ENCODE measurements around the gene LAMP1.
"Not testable (repeated sequence)": the region's sequence is repeated elsewhere in the genome, so short reads cannot be mapped to it uniquely, and the experiment has no call there.

The LAMP1 gene

DNA sequence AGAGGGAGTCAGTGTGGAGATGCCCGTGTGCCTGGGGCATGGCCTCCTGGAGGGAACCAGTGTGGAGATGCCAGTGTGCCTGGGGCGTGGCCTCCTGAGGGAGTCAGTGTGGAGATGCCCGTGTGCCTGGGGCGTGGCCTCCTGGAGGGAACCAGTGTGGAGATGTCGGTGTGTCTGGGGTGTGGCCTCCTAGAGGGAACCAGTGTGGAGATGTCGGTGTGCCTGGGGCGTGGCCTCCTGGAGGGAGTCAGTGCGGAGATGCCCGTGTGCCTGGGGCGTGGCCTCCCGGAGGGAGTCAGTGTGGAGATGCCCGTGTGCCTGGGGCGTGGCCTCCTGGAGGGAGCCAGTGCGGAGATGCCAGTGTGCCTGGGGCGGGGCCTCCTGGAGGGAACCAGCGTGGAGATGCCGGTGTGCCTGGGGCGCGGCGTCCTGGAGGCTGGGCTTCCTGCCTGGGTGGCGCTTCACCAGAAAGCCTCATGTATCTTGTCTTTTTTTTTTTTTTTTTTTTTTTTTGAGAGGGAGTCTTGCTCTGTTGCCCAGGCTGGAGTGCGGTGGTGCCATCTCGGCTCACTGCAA lies 17.9 kb downstream of the LAMP1 start:
- not testable (repeated sequence) for H3K9me3 Mint-ChIP-seq; ATAC-seq; DNase-seq (ENCODE audit: low spot score in 2 of 2); H3K4me3 Mint-ChIP-seq
- Mint-ChIP-seq H3K27ac (peak overlapping the region; percentile 64), H3K36me3 (peaks cover 83% of the 10 kb centered on the region), H3K4me1 (peaks cover 17% of the 10 kb centered on the region)

DNA sequence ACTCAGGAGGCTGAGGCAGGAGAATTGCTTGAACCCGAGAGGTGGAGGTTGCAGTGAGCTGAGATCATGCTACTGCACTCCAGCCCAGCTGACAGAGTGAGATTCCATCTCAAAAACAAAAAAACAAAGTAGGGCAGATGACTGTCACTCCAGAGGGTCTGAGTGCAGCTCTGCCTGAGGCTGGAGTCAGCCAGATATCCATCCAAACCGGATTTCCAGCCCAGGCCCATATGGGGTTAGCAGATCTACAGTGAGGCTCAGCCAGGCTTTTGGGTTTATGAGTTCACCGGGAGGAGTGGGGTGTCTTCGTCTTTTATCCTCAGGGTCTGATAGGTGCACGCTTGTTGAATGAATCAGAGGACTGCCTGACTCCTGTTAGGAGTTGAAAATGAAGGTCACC lies 19.0 kb downstream of the LAMP1 start:
- no peak for DNase-seq (ENCODE audit: low spot score in 2 of 2)
- Mint-ChIP-seq H3K36me3 (peaks cover 83% of the 10 kb centered on the region), H3K4me1 (peaks cover 17% of the 10 kb centered on the region), H3K27ac (no peak overlapping the region), H3K4me3 (no peak overlapping the region), H3K9me3 (no peaks in the 10 kb centered on the region)
- ATAC-seq: no peak

DNA sequence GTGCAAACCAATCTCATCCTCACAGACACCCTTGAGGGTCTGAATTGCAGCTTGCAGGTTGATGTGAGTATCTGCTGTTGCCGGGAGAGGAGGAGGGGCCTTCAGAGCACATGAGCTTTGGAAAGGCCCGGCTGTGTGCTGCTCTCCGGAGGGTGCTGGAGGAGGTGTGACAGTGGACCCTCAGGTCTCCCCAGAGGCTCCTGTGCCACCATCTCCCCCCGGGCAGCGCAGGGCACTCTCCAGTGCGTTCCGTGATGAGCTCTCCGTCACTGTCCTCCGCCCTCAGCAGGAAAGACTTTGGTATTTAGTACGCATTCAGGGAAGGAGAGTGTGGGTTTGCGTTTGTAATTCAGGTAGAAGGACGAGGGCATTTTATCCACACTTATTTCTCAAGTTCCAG lies 20.0 kb downstream of the LAMP1 start:
- H3K36me3 Mint-ChIP-seq: peaks cover 83% of the 10 kb centered on the region
- H3K27ac Mint-ChIP-seq: no peak overlapping the region
- DNase-seq (ENCODE audit: low spot score in 2 of 2) (no peak), ATAC-seq (no peak)
- H3K4me1 Mint-ChIP-seq: peaks cover 17% of the 10 kb centered on the region
- H3K4me3 Mint-ChIP-seq: no peak overlapping the region
- no peaks in the 10 kb centered on the region for H3K9me3 Mint-ChIP-seq

DNA sequence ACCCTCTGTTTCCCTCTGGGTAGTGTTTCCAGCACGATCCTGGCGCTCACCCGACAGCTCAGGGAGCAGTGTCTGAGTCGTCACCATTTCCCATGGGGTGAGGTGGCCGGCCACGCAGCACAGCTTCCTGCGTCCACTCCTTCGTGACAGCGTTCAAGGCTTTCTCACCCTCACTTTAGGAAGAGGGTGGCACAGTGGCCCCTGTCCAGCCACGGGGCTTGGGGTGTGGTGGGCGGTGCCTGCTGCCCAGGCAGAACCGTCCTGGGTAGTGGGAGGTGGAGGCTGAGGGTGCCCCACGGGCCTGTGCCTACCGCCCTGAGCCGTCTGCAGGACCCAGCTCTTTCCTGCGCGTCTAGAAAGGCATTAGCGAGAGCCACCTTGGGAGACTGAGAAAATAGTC lies 21.9 kb downstream of the LAMP1 start:
- Mint-ChIP-seq H3K36me3 (peaks cover 86% of the 10 kb centered on the region), H3K4me3 (no peak overlapping the region), H3K9me3 (no peaks in the 10 kb centered on the region), H3K27ac (no peak overlapping the region), H3K4me1 (peaks cover 8% of the 10 kb centered on the region)
- no peak for ATAC-seq
- DNase-seq (ENCODE audit: low spot score in 2 of 2): no peak

DNA sequence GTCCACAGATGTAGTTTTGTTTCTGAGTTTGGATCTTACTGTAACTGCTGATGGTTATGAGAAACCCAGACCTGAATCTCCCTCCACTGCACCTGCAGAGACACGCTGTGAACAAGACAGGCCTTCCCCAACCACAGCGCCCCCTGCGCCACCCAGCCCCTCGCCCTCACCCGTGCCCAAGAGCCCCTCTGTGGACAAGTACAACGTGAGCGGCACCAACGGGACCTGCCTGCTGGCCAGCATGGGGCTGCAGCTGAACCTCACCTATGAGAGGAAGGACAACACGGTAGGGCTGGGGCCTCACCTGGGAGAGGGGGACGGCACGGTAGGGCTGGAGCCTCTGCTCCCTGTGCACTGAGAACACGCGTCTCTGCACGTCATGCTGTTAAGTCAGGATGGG lies 22.3 kb downstream of the LAMP1 start:
- Mint-ChIP-seq H3K9me3 (no peaks in the 10 kb centered on the region), H3K4me3 (no peak overlapping the region), H3K4me1 (peaks cover 7% of the 10 kb centered on the region), H3K27ac (no peak overlapping the region), H3K36me3 (peaks cover 91% of the 10 kb centered on the region)
- ATAC-seq (no peak), DNase-seq (ENCODE audit: low spot score in 2 of 2) (no peak)

DNA sequence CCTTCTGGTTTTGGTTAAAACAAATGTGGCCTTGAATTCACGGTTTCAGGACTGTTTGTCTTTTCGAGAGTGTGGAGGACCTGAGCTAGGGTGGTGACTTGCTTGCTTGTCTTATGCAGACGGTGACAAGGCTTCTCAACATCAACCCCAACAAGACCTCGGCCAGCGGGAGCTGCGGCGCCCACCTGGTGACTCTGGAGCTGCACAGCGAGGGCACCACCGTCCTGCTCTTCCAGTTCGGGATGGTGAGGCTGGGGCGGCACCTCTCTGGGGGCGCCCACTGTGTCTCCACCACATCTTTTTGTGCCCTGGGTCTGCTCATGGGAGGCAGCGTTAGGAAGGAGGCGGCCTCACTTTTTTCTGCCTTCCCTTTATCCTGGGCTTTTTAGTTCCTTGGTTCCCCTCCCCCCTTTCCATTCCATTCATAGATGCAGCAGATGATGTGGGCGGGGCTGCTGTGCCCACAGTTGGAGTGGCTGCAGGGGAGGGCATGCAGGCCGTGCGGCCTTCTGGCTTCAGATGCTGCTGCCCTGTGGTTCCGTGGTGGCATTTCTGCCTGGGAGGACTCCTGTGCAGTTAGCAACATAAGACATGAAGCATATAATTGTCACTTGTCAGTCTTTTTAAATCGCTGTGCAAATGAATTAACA lies 23.3 kb downstream of the LAMP1 start:
- H3K27ac Mint-ChIP-seq: no peak overlapping the region
- ATAC-seq: no peak
- peaks cover 91% of the 10 kb centered on the region for H3K36me3 Mint-ChIP-seq
- DNase-seq (ENCODE audit: low spot score in 2 of 2): no peak
- no peak overlapping the region for H3K4me3 Mint-ChIP-seq
- H3K4me1 Mint-ChIP-seq: no peaks in the 10 kb centered on the region
- H3K9me3 Mint-ChIP-seq: no peaks in the 10 kb centered on the region

DNA sequence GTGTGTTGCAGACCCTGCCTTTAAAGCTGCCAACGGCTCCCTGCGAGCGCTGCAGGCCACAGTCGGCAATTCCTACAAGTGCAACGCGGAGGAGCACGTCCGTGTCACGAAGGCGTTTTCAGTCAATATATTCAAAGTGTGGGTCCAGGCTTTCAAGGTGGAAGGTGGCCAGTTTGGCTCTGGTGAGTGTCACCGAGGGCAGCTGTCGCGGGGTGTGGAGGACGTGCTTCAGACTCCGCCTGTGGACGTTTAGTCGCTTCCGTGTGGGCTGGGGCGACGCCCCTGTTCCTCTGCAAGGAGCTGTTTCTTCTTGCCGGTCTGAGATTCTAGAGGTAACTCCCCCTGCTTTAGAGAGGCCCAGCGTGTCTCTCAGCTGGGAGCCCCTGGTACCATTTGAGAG lies 24.5 kb downstream of the LAMP1 start:
- Mint-ChIP-seq H3K4me3 (no peak overlapping the region), H3K36me3 (peaks cover 79% of the 10 kb centered on the region), H3K4me1 (no peaks in the 10 kb centered on the region), H3K27ac (no peak overlapping the region), H3K9me3 (no peaks in the 10 kb centered on the region)
- no peak for ATAC-seq
- DNase-seq (ENCODE audit: low spot score in 2 of 2): no peak

DNA sequence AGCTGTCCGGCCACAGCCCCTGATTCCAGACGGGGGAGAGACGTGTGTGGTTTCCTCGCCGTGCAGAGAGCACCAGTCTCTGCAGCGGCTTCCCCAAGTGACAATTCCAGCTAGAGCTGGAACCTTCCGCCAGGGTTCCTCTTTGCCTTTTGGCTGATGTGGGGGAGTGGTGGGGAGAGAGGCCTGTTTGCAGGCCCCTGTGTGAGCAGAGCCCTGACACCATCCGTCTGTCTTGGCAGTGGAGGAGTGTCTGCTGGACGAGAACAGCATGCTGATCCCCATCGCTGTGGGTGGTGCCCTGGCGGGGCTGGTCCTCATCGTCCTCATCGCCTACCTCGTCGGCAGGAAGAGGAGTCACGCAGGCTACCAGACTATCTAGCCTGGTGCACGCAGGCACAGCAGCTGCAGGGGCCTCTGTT lies 25.0 kb downstream of the LAMP1 start:
- H3K4me3 Mint-ChIP-seq: no peak overlapping the region
- DNase-seq (ENCODE audit: low spot score in 2 of 2) (no peak), ATAC-seq (no peak)
- H3K9me3 Mint-ChIP-seq: no peaks in the 10 kb centered on the region
- H3K27ac Mint-ChIP-seq: no peak overlapping the region
- no peaks in the 10 kb centered on the region for H3K4me1 Mint-ChIP-seq
- peaks cover 74% of the 10 kb centered on the region for H3K36me3 Mint-ChIP-seq

DNA sequence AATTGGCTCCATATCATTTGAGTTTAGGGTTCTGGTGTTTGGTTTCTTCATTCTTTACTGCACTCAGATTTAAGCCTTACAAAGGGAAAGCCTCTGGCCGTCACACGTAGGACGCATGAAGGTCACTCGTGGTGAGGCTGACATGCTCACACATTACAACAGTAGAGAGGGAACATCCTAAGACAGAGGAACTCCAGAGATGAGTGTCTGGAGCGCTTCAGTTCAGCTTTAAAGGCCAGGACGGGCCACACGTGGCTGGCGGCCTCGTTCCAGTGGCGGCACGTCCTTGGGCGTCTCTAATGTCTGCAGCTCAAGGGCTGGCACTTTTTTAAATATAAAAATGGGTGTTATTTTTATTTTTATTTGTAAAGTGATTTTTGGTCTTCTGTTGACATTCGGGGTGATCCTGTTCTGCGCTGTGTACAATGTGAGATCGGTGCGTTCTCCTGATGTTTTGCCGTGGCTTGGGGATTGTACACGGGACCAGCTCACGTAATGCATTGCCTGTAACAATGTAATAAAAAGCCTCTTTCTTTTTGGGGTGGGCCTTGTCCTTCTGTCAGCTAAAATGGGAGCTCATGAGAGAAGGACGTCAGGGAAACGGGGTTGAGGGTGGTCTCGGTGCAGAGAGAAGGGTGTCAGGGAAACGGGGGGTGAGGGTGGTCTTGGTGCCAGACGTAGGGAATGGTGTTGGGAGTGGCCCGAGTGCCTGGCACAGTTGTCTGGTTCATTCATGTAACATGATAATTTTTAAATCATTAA lies 26.0 kb downstream of the LAMP1 start:
- Mint-ChIP-seq H3K27ac (no peak overlapping the region), H3K4me1 (peaks cover 2% of the 10 kb centered on the region), H3K36me3 (peaks cover 65% of the 10 kb centered on the region), H3K4me3 (no peak overlapping the region), H3K9me3 (no peaks in the 10 kb centered on the region)
- no peak for ATAC-seq
- DNase-seq (ENCODE audit: low spot score in 2 of 2): no peak

DNA sequence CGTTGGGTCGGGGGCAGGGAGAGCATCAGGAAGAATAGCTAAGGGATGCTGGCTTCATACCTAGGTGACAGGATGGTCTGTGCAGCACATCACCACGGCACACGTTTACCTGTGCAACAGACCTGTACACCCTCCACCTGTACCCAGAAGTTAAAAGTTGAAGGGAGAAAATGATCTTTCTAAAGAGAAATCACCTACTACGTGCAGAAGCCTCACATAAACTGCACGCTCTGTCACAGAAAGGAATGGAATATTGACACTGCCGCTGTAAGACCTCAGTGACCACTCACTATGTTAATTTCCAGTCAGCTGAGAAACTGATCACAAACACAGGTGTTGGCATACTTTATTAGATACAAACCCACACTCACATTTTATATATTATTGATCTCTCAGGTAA lies 26.8 kb downstream of the LAMP1 start:
- DNase-seq (ENCODE audit: low spot score in 2 of 2) (no peak), ATAC-seq (no peak)
- Mint-ChIP-seq H3K36me3 (peaks cover 59% of the 10 kb centered on the region), H3K4me3 (no peak overlapping the region), H3K9me3 (no peaks in the 10 kb centered on the region), H3K4me1 (peaks cover 10% of the 10 kb centered on the region), H3K27ac (no peak overlapping the region)

DNA sequence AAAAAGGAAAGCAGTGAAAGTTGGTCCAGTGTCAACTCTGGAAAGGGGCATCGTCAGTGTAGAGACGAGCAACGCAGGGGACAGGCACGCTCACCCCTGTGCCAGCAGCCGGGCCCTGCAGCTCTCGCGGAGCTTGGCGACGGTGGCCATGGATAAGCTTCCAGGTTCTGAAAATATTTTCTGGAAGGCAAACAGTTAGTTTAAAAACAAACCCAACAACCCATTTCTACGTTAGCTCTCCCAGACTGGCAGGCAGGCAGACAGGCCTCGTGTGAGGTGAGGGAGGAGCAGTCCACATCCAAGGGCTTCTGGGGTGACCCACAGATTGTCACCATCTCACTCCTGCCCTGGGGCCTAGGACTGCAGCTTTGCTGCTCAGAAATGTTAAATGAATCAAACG lies 27.4 kb downstream of the LAMP1 start:
- peaks cover 59% of the 10 kb centered on the region for H3K36me3 Mint-ChIP-seq
- ATAC-seq (no peak), DNase-seq (ENCODE audit: low spot score in 2 of 2) (no peak)
- H3K4me1 Mint-ChIP-seq: peaks cover 12% of the 10 kb centered on the region
- no peaks in the 10 kb centered on the region for H3K9me3 Mint-ChIP-seq
- no peak overlapping the region for H3K27ac Mint-ChIP-seq
- no peak overlapping the region for H3K4me3 Mint-ChIP-seq

DNA sequence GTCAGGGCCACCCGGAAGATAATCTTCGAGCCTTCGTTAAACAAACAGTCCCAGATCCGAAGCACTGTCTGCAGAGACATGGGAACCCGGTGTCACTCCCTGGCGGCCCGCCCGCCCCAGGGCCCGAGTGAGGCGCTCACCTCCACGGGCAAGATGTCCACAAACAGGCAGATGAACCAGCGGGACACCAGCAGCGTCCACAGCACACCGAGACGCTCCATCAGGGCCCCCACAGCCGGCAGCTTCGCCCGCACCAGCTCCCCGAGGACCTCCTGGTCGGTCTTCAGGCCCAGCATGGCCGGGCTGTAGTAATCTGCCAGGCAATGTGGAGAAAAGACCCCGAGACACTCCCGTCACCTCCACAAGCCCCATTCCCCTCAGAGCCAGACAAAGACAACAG lies 28.7 kb downstream of the LAMP1 start:
- Mint-ChIP-seq H3K27ac (no peak overlapping the region), H3K4me1 (peaks cover 12% of the 10 kb centered on the region), H3K4me3 (no peak overlapping the region), H3K9me3 (no peaks in the 10 kb centered on the region), H3K36me3 (peaks cover 45% of the 10 kb centered on the region)
- no peak for DNase-seq (ENCODE audit: low spot score in 2 of 2)
- ATAC-seq: no peak

DNA sequence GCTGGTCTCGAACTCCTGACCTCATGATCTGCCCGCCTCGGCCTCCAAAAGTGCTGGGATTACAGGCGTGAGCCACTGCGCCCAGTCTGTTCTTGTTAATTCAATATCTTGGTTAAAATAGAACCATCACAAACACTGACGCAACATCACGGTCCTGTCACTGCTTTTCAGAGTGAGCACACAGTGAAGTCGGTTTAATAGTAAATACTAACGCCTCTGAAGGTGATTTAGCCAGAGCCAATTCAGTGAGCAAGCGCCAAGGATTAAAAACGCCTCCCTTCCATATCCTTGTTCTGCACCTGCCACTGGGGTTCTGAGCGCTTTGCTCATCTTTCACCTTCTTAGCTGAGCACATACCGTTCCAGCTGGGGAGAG lies 30.3 kb downstream of the LAMP1 start:
- Mint-ChIP-seq H3K4me3 (no peak overlapping the region), H3K27ac (no peak overlapping the region), H3K9me3 (no peaks in the 10 kb centered on the region), H3K4me1 (peaks cover 12% of the 10 kb centered on the region), H3K36me3 (peaks cover 29% of the 10 kb centered on the region)
- ATAC-seq (no peak), DNase-seq (ENCODE audit: low spot score in 2 of 2) (no peak)

DNA sequence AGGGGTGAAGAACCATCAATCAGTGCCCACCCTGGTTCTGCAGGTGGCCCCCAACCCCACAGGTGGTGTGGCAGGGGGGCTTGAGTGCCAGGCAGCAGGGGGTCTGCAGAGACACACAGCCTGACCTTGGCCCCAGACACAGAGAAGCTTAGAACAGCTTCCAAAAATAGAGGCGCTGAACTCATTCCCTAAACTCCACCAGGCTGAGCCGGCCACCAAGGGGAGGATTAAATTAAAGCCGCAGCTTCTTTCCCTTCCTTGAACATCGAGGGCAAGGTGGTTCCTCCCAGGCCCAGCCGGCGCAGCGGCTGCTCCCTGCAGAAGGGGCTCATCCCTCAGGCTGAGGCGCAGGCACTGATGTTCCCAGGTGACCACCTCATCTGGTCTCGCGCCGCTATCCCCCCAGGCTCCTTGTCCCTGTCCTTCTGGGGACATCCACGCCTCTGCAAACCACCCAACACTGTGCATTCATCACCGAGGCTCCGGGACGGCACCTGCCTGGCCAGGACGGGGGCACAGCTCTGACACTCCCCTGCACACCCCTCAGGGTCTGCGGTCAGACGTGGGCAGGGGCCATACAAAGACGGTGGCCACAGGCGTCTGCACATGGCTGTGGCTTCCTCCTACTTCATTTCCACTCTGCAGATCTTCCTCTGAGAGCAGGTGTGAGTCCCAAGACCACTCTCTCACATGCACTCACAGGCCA lies 30.9 kb downstream of the LAMP1 start:
- no peak overlapping the region for H3K4me3 Mint-ChIP-seq
- no peaks in the 10 kb centered on the region for H3K9me3 Mint-ChIP-seq
- H3K36me3 Mint-ChIP-seq: peaks cover 24% of the 10 kb centered on the region
- H3K27ac Mint-ChIP-seq: peak overlapping the region; percentile 61
- ATAC-seq (peak; percentile 63), DNase-seq (ENCODE audit: low spot score in 2 of 2) (no peak)
- peaks cover 12% of the 10 kb centered on the region for H3K4me1 Mint-ChIP-seq

DNA sequence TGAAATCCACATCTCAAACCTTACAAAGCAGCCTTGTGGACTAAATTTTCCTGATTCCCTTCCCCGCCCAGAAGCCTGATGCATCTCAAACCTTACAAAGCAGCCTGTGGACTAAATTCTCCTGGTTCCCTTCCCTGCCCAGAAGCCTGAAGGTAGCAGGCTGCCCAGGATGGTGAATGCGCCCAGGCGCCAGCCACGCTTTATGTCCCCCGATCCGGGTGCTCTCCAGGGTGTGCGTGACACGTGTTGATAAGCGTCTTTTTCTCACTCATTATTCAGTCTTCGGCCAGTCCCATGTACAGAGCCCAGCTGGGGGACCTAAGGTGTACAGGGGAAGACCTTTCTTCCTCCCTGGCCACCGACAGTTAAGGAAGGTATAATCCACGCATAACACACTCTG lies 31.8 kb downstream of the LAMP1 start:
- ATAC-seq (no peak), DNase-seq (ENCODE audit: low spot score in 2 of 2) (no peak)
- Mint-ChIP-seq H3K9me3 (no peaks in the 10 kb centered on the region), H3K36me3 (peaks cover 15% of the 10 kb centered on the region), H3K4me1 (peaks cover 12% of the 10 kb centered on the region), H3K27ac (peak overlapping the region; percentile 61), H3K4me3 (no peak overlapping the region)

Data from stimulated activated effector memory CD8-positive, alpha-beta T cell treated with anti-CD3 and anti-CD28 coated beads, Interleukin-12 subunit alpha, Interleukin-12 subunit beta, amount 100 ng/mL, for 72 hours (primary cell).